ENCODE results near the gene AVP. TPM values are rescaled to one million over a fixed set of nuclear protein-coding genes. Genes with fewer than 3 reads are reported as not detected.

AVP gene
- total RNA-seq, 1 experiment from 2014 or later, result not detected

- ChIA-PET CTCF (interaction anchor here (0.7 kb wide), 1 partner anchor 1137 kb away, joined by 7 read pairs; no protein-coding TSS in a partner anchor), POLR2A (ENCODE audit: unreplicated experiment) (interaction anchor here (0.7 kb wide), 1 partner anchor 26 kb away, joined by 4 read pairs; no protein-coding TSS in a partner anchor)
- H3K4me2 ChIP-seq, result no peak overlapping the region
- H2AFZ ChIP-seq, result no peak overlapping the region
- no peaks in the 10 kb centered on the region for H3K9me2 ChIP-seq (ENCODE audit: insufficient read depth)
- no peak for DNase-seq
- H3K79me2 ChIP-seq (ENCODE audit: low read depth), result peaks cover 19% of the 10 kb centered on the region
- H3K4me1 ChIP-seq (replicated peaks; ENCODE audit: insufficient read depth), result peaks cover 7% of the 10 kb centered on the region; the same call in 1 of the 2 replicates
- H3K27me3 ChIP-seq (ENCODE audit: insufficient read depth, low read depth), result no peaks in the 10 kb centered on the region
- intact Hi-C loops (cut with micrococcal nuclease; ENCODE audit: unreplicated experiment), result loop anchor here (10.0 kb wide), 1 partner anchor 153 kb away; the partner anchor contains the start of genes DDRGK1 and ITPA
- no peak for TF ChIP-seq EZH2 (IDR thresholded peaks at IDR 0.05; ENCODE audit: low read depth)
- no peak for TF ChIP-seq CTCF (conservative IDR thresholded peaks at IDR 0.05)
- 0 out of 2 replicates have a peak, but pooled peaks cover 3% of the 10 kb centered on the region for H4K20me1 ChIP-seq (ENCODE audit: insufficient read depth)
- H3K27ac ChIP-seq, result 0 out of 2 replicates have a peak overlapping the region, but pooled peaks have one; percentile 24
- no TSS peak for BruUV-seq (replicated peaks)
- H3K36me3 ChIP-seq (ENCODE audit: low read depth), result peaks cover 22% of the 10 kb centered on the region
- no peak overlapping the region for H3K4me3 ChIP-seq
- H3K9me3 ChIP-seq (ENCODE audit: insufficient read depth, low read depth), result no peaks in the 10 kb centered on the region
- H3F3A ChIP-seq (ENCODE audit: insufficient read depth, low read depth), result peaks cover 23% of the 10 kb centered on the region
Measured at GRCh38 chr20:3051385-3052019, 33.0 kb downstream of the AVP start.

- Histone ChIP-seq H3K4me1 (replicated peaks; ENCODE audit: insufficient read depth) (peaks cover 10% of the 10 kb centered on the region; the same call in 1 of the 2 replicates), H3K36me3 (ENCODE audit: low read depth) (peaks cover 22% of the 10 kb centered on the region), H3K4me2 (peak overlapping the region; percentile 87), H3K27me3 (ENCODE audit: insufficient read depth, low read depth) (no peaks in the 10 kb centered on the region), H3K27ac (no peak overlapping the region), H3F3A (ENCODE audit: insufficient read depth, low read depth) (peaks cover 22% of the 10 kb centered on the region), H2AFZ (no peak overlapping the region), H4K20me1 (ENCODE audit: insufficient read depth) (0 out of 2 replicates have a peak, but pooled peaks cover 3% of the 10 kb centered on the region), H3K9me3 (ENCODE audit: insufficient read depth, low read depth) (no peaks in the 10 kb centered on the region), H3K4me3 (peak overlapping the region; percentile 99; the same call in 1 of the 2 replicates), H3K79me2 (ENCODE audit: low read depth) (peaks cover 23% of the 10 kb centered on the region), H3K9me2 (ENCODE audit: insufficient read depth) (no peaks in the 10 kb centered on the region)
- intact Hi-C loops (cut with micrococcal nuclease; ENCODE audit: unreplicated experiment), result no loop called here
- ChIA-PET CTCF (no interaction called here), POLR2A (ENCODE audit: unreplicated experiment) (no interaction called here)
- DNase-seq, result no peak
- BruUV-seq (replicated peaks), result no TSS peak
- TF ChIP-seq EZH2 (IDR thresholded peaks at IDR 0.05; ENCODE audit: low read depth) (no peak), CTCF (conservative IDR thresholded peaks at IDR 0.05) (no peak)
Measured at GRCh38 chr20:3047486-3048419, 36.8 kb downstream of the AVP start.

- Histone ChIP-seq H3K79me2 (ENCODE audit: low read depth) (peaks cover 23% of the 10 kb centered on the region), H3K4me1 (replicated peaks; ENCODE audit: insufficient read depth) (peaks cover 10% of the 10 kb centered on the region; the same call in 1 of the 2 replicates), H2AFZ (peak overlapping the region; percentile 89), H3K9me3 (ENCODE audit: insufficient read depth, low read depth) (no peaks in the 10 kb centered on the region), H3K27me3 (ENCODE audit: insufficient read depth, low read depth) (no peaks in the 10 kb centered on the region), H3K36me3 (ENCODE audit: low read depth) (peaks cover 22% of the 10 kb centered on the region), H3F3A (ENCODE audit: insufficient read depth, low read depth) (peaks cover 18% of the 10 kb centered on the region), H3K27ac (no peak overlapping the region), H3K4me2 (peak overlapping the region; percentile 87), H4K20me1 (ENCODE audit: insufficient read depth) (0 out of 2 replicates have a peak, but pooled peaks cover 3% of the 10 kb centered on the region), H3K9me2 (ENCODE audit: insufficient read depth) (no peaks in the 10 kb centered on the region), H3K4me3 (peak overlapping the region; percentile 99)
- ChIA-PET POLR2A (ENCODE audit: unreplicated experiment) (no interaction called here), CTCF (interaction anchor here (0.6 kb wide), 1 partner anchor 105 kb away, joined by 10 read pairs; no protein-coding TSS in a partner anchor)
- intact Hi-C loops (cut with micrococcal nuclease; ENCODE audit: unreplicated experiment), result no loop called here
- BruUV-seq (replicated peaks), result no TSS peak
- DNase-seq, result peak; percentile 49 to 54
- TF ChIP-seq CTCF (conservative IDR thresholded peaks at IDR 0.05) (no peak), EZH2 (IDR thresholded peaks at IDR 0.05; ENCODE audit: low read depth) (no peak)
Measured at GRCh38 chr20:3046677-3047462, 37.7 kb downstream of the AVP start.

Data from PC-9 (cell line).